Mesendoderm (in vitro differentiated cells): ENCODE data around the gene EGF.

Experiments used
- DNase-seq: peaks from one replicate; pipeline ENCODE4 v3.0.0; 2013
- H2AK5ac ChIP-seq: 2 replicates; pipeline ENCODE4 v1.6.1; 2013; ENCODE audit warnings: low read length, inconsistent platforms
- H2BK120ac ChIP-seq: 2 replicates; pipeline ENCODE4 v1.6.1; 2013; ENCODE audit warnings: low read depth, mild to moderate bottlenecking, low read length, moderate library complexity, mixed read lengths
- H2BK15ac ChIP-seq: replicated peaks from 2 replicates; pipeline ENCODE4 v1.6.1; 2013; ENCODE audit warnings: low read depth, mild to moderate bottlenecking, moderate library complexity
- H2BK5ac ChIP-seq: 2 replicates; pipeline ENCODE4 v1.6.1; 2013; ENCODE audit warnings: low read length, inconsistent platforms
- H3K18ac ChIP-seq: 2 replicates; pipeline ENCODE4 v1.6.1; 2013; ENCODE audit warnings: mild to moderate bottlenecking, low read length, mixed read lengths
- H3K23ac ChIP-seq: one replicate; pipeline ENCODE4 v1.6.1; 2013; ENCODE audit warnings: low read length
- H3K27ac ChIP-seq: 2 replicates; pipeline ENCODE4 v1.5.1; 2013; ENCODE audit warnings: low read depth, mild to moderate bottlenecking, inconsistent platforms, low read length, moderate library complexity
- H3K27me3 ChIP-seq: 2 replicates; pipeline ENCODE4 v1.6.1; 2013; ENCODE audit warnings: low read length, control low read depth, mild to moderate bottlenecking, inconsistent platforms; ENCODE audit not compliant: insufficient read depth, poor library complexity
- H3K36me3 ChIP-seq: 2 replicates; pipeline ENCODE4 v1.6.1; 2013; ENCODE audit warnings: low read length, inconsistent platforms; ENCODE audit not compliant: control insufficient read depth, insufficient read depth
- H3K4ac ChIP-seq: one replicate; pipeline ENCODE4 v1.6.1; 2013; ENCODE audit warnings: low read depth, mild to moderate bottlenecking, low read length, moderate library complexity
- H3K4me1 ChIP-seq: 2 replicates; pipeline ENCODE4 v1.6.1; 2013; ENCODE audit warnings: low read depth, low read length, inconsistent platforms; ENCODE audit not compliant: control insufficient read depth
- H3K4me2 ChIP-seq: 2 replicates; pipeline ENCODE4 v1.6.1; 2013; ENCODE audit warnings: low read length
- H3K4me3 ChIP-seq: 2 replicates; pipeline ENCODE4 v1.5.1; 2013; ENCODE audit warnings: mild to moderate bottlenecking, low read length
- H3K56ac ChIP-seq: one replicate; pipeline ENCODE4 v1.6.1; 2013; ENCODE audit warnings: low read length
- H3K79me1 ChIP-seq: 2 replicates; pipeline ENCODE4 v1.6.1; 2013; ENCODE audit warnings: low read length, inconsistent platforms
- H3K79me2 ChIP-seq: 2 replicates; pipeline ENCODE4 v1.6.1; 2013; ENCODE audit warnings: mild to moderate bottlenecking, low read length; ENCODE audit not compliant: control insufficient read depth, insufficient read depth
- H3K9ac ChIP-seq: 2 replicates; pipeline ENCODE4 v1.6.1; 2013; ENCODE audit warnings: low read length, inconsistent platforms
- H4K5ac ChIP-seq: one replicate; pipeline ENCODE4 v1.6.1; 2013; ENCODE audit warnings: low read length
- H4K8ac ChIP-seq: one replicate; pipeline ENCODE4 v1.6.1; 2013; ENCODE audit warnings: low read depth, mild to moderate bottlenecking, control low read depth, low read length, moderate library complexity
- WGBS: extraction: QIAGEN DNeasy Blood & Tissue Kit; methylation state at CpG from one replicate; pipeline ENCODE4 v1.1.7; 2013; ENCODE audit warnings: low lambda C conversion rate, missing lambda C conversion rate; ENCODE audit not compliant: insufficient coverage; ENCODE audit errors: extremely low coverage; 5-methylcytosine and 5-hydroxymethylcytosine counted together

EGF gene

DNA sequence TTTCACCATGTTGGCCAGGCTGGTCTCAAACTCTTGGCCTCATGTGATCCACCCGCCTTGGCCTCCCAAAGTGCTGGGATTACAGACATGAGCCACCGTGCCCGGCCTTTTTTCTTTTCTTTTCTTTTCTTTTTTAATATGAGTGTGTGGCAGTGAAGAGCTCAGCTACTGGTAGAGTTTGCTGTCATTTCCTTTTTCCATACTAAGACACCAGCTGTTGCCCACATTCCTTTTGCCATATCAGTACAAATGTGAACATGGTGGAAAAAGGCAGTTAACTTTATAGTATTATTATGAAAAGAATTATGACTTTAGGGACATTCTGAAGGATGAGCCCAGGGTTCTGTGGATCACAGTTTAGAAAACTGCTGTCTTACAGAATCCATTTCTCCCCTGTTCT is 69.8 kb downstream of the EGF start:
- no peak overlapping the region for H3K56ac ChIP-seq
- H4K8ac ChIP-seq, result no peak overlapping the region
- H3K4me3 ChIP-seq, result no peak overlapping the region
- no peak overlapping the region for H4K5ac ChIP-seq
- H3K4me2 ChIP-seq, result no peak overlapping the region
- no peak overlapping the region for H3K4ac ChIP-seq
- H3K9ac ChIP-seq, result no peak overlapping the region
- peaks cover 2% of the 10 kb centered on the region for H3K4me1 ChIP-seq
- no peaks in the 10 kb centered on the region for H3K27me3 ChIP-seq
- H3K36me3 ChIP-seq, result no peaks in the 10 kb centered on the region
- H2BK120ac ChIP-seq, result no peak overlapping the region
- DNase-seq, result no peak
- H3K18ac ChIP-seq, result no peak overlapping the region
- H3K27ac ChIP-seq, result no peak overlapping the region
- H2BK15ac ChIP-seq, result no peak overlapping the region
- no peak overlapping the region for H2BK5ac ChIP-seq
- H2AK5ac ChIP-seq, result no peak overlapping the region
- H3K79me2 ChIP-seq, result no peaks in the 10 kb centered on the region
- H3K79me1 ChIP-seq, result no peaks in the 10 kb centered on the region
- no peak overlapping the region for H3K23ac ChIP-seq
- WGBS, result no CpG with 5 or more reads among the region's 3 CpGs

DNA sequence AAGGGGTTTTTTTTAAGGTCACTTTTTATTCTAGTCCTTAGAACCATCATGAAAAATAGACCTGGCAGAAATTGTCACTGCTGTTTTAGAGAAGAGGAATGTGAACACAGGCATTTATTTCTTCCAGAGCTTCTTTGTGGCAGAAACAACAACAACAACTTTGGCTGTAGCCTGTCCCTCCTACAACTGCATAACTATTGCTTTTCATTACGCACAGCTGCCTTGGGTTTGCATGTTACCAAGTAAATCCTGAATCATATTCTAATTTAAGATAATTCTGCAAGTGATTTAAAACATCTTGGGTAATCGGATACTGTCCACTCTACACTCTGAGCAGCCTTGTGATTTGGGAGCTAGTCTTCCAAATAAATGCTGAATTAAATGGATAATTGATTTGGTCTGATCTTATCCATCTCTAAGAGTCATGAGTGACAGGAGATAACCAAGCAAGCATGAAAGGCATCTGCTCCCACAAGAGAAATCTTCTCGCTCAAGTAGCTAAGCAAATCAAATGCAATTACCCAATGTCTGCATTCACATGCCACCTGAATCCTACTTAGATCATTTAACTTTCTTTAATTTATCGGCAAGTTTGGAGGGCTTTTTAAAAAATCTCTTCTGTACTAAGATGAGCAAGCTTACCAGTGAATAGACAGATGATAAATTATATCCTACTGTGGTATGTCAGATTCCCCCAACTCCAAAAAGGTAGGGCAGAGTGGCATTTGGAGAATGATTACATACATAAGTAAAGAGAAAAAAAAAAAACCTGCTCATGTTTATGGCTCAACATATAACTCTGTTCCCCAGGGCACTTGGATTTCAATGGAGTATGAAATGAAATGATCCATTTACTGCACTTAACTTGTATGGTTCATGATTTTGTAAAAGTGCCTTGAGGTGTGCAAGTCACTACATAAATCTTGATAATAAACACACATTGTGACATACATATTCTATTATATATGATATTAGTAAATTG is 73.6 kb downstream of the EGF start:
- H3K23ac ChIP-seq, result no peak overlapping the region
- no peak overlapping the region for H2AK5ac ChIP-seq
- H3K79me2 ChIP-seq, result no peaks in the 10 kb centered on the region
- no peak overlapping the region for H3K9ac ChIP-seq
- H4K8ac ChIP-seq, result no peak overlapping the region
- no peak overlapping the region for H3K4me2 ChIP-seq
- no peak overlapping the region for H3K4ac ChIP-seq
- no CpG with 5 or more reads among the region's 4 CpGs for WGBS
- no peak overlapping the region for H3K27ac ChIP-seq
- no peak overlapping the region for H2BK15ac ChIP-seq
- H3K36me3 ChIP-seq, result peaks cover 1% of the 10 kb centered on the region
- H3K4me3 ChIP-seq, result no peak overlapping the region
- H4K5ac ChIP-seq, result no peak overlapping the region
- no peak overlapping the region for H2BK5ac ChIP-seq
- no peak overlapping the region for H3K18ac ChIP-seq
- no peak overlapping the region for H3K56ac ChIP-seq
- H2BK120ac ChIP-seq, result no peak overlapping the region
- H3K4me1 ChIP-seq, result no peaks in the 10 kb centered on the region
- H3K27me3 ChIP-seq, result no peaks in the 10 kb centered on the region
- H3K79me1 ChIP-seq, result no peaks in the 10 kb centered on the region
- no peak for DNase-seq

DNA sequence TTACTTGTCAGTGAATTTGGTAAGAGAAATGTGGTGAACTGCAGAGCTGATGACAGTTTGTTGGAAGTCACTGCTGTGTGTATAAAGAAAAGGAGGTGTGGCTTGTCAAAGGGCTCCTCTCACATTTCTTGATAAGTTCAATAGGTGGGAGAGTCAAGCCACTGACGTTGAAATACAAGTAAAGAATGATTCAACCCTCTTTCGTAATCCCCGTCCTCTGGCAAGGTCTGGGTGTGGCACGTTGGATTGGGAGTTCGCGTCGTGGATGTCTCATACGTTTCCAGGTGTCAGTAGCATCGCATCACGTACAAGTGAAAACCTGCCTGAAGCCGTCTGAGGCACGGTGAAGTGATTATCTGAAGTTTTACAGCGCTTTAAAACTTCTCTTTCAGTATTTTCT is 76.4 kb downstream of the EGF start:
- Histone ChIP-seq H4K8ac (no peak overlapping the region), H2AK5ac (no peak overlapping the region), H2BK120ac (no peak overlapping the region), H3K4me2 (no peak overlapping the region), H3K4ac (no peak overlapping the region), H2BK5ac (no peak overlapping the region), H3K27me3 (no peaks in the 10 kb centered on the region), H3K4me1 (no peaks in the 10 kb centered on the region), H3K79me2 (no peaks in the 10 kb centered on the region), H3K36me3 (peaks cover 1% of the 10 kb centered on the region), H3K4me3 (no peak overlapping the region), H3K27ac (no peak overlapping the region), H4K5ac (no peak overlapping the region), H3K56ac (no peak overlapping the region), H2BK15ac (no peak overlapping the region), H3K79me1 (no peaks in the 10 kb centered on the region), H3K23ac (no peak overlapping the region), H3K18ac (no peak overlapping the region), H3K9ac (no peak overlapping the region)
- WGBS, result no CpG with 5 or more reads among the region's 13 CpGs
- no peak for DNase-seq

DNA sequence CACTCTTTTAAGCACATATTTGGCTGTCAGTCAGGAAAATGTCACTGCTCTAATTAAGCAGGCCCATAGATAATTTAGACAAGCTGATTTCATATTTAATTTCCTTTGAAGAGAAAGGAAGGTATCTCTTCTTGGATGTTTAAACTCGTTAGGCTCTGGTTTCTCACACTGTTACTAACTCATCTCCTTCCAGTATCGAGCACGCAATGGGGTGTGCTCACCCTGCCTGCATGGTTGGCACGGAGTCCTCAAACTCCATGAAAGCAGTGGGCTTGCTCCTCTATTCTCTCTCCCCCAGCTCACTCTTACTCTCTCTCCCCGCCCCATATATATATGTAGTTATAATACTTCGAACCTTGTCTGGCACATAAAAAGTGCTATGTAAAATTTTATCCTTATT is 76.9 kb downstream of the EGF start:
- Histone ChIP-seq H3K27ac (no peak overlapping the region), H3K4me2 (no peak overlapping the region), H3K79me1 (no peaks in the 10 kb centered on the region), H3K79me2 (no peaks in the 10 kb centered on the region), H3K4me1 (no peaks in the 10 kb centered on the region), H4K8ac (no peak overlapping the region), H2BK5ac (no peak overlapping the region), H3K9ac (no peak overlapping the region), H3K56ac (no peak overlapping the region), H3K27me3 (no peaks in the 10 kb centered on the region), H3K4me3 (no peak overlapping the region), H2BK120ac (no peak overlapping the region), H3K18ac (no peak overlapping the region), H2AK5ac (no peak overlapping the region), H4K5ac (no peak overlapping the region), H3K36me3 (peaks cover 1% of the 10 kb centered on the region), H3K4ac (no peak overlapping the region), H3K23ac (no peak overlapping the region), H2BK15ac (no peak overlapping the region)
- DNase-seq, result no peak
- WGBS, result no CpG with 5 or more reads among the region's 6 CpGs

DNA sequence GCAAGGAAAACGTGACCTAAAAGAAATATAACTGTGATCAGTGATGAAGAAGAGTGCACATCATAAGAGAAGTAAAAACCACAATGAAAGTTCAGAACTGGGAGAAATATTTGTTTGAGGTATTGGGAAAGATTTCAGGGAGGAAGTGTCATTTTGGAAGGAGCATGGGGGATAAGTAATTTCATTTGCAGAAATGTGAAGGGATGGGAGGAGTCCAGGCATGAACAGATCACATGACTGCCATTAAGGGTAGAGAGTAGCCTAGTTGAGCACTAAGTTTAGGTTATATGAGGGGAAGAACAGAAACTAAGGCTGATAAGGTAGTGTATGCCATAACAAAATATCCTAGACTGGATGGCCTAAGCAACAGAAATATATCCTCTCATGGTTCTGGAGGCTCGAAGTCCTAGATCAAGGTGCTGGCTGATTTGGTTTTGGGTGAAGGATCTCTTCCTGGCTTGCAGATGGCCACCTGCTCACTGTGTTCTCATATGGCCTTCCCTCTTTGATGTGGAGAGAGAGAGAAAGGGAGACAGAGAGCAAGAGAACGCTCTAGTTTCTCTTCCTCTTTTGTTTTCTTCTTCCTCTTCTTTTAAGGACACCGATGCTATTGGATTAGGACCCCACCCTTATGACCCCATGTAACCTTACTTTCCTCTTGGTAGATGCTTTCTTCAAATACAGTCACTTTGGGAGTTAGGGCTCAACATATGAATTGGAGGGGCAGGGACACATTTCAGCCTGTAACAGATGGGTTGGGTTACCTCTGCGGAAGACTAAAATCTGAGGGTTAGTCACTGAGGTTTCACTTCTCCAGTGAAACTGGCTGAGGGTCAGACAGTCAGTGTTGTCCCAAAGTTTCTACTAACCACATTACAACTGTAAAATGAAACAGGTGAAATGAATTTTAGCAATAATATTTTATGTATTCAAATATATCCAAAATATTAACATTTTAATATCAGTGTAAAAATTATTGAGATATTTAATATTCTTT is 77.9 kb downstream of the EGF start:
- no peak overlapping the region for H3K27ac ChIP-seq
- no peak overlapping the region for H3K23ac ChIP-seq
- no peak overlapping the region for H3K56ac ChIP-seq
- H3K4me2 ChIP-seq, result no peak overlapping the region
- WGBS, result no CpG with 5 or more reads among the region's 5 CpGs
- no peak overlapping the region for H2BK5ac ChIP-seq
- no peak overlapping the region for H3K4ac ChIP-seq
- no peak overlapping the region for H3K18ac ChIP-seq
- H4K5ac ChIP-seq, result no peak overlapping the region
- DNase-seq, result no peak
- H3K4me3 ChIP-seq, result no peak overlapping the region
- no peak overlapping the region for H3K9ac ChIP-seq
- H3K79me2 ChIP-seq, result no peaks in the 10 kb centered on the region
- H2AK5ac ChIP-seq, result no peak overlapping the region
- no peak overlapping the region for H4K8ac ChIP-seq
- no peaks in the 10 kb centered on the region for H3K27me3 ChIP-seq
- no peaks in the 10 kb centered on the region for H3K4me1 ChIP-seq
- no peak overlapping the region for H2BK120ac ChIP-seq
- H3K79me1 ChIP-seq, result no peaks in the 10 kb centered on the region
- peaks cover 1% of the 10 kb centered on the region for H3K36me3 ChIP-seq
- no peak overlapping the region for H2BK15ac ChIP-seq
